Breast epithelium (tissue), 4 donors: Measurements from ENCODE around the gene ZNF429. TPM values are rescaled to one million over a fixed set of nuclear protein-coding genes. Genes with fewer than 3 reads are reported as not detected.
"Not testable (repeated sequence)": the region's sequence is repeated elsewhere in the genome, so short reads cannot be mapped to it uniquely, and the experiment has no call there.

Experiments used
- DNase-seq, 2 donors: peaks; one replicate each; pipeline ENCODE4 v3.0.0-alpha.2; 2019; ENCODE audit warnings: low spot score in 2 of 2
- H3K27ac ChIP-seq, 2 donors: fragments of 200-600 bp; sonication (generic) in 1 of 2; one replicate each; pipeline ENCODE4 v1.5.1; 2016 to 2019; ENCODE audit warnings: mild to moderate bottlenecking in 1 of 2
- H3K27me3 ChIP-seq, 2 donors: fragments of 200-600 bp; sonication (generic) in 1 of 2; one replicate each; pipeline versions ENCODE4 v1.5.1 to v1.6.0; 2017 to 2019; ENCODE audit warnings: control low read depth in 1 of 2, mild to moderate bottlenecking in 1 of 2
- H3K36me3 ChIP-seq: fragments of 200-600 bp; one replicate; pipeline ENCODE4 v1.5.1; 2019
- H3K4me1 ChIP-seq, 2 donors: fragments of 200-600 bp; sonication (generic); one replicate each; pipeline ENCODE4 v1.5.1; 2016 to 2019; ENCODE audit warnings: control low read depth in 1 of 2
- H3K4me3 ChIP-seq, 3 donors: fragments of 200-600 bp; sonication (generic); 1 replicate in 2 of 3; 2 replicates in 1 of 3; pipeline ENCODE4 v1.5.1; 2016 to 2019; ENCODE audit warnings: mild to moderate bottlenecking in 3 of 3, moderate library complexity in 2 of 3
- H3K9me3 ChIP-seq, 2 donors: fragments of 200-600 bp; sonication (generic) in 1 of 2; one replicate each; pipeline ENCODE4 v1.5.1; 2016 to 2019; ENCODE audit warnings: control low read depth in 1 of 2
- POLR2A ChIP-seq: fragments of 450-650 bp; IDR thresholded peaks from one replicate; pipeline ENCODE4 v1.6.1; 2016; ENCODE audit warnings: antibody characterized with exemption, mild to moderate bottlenecking, moderate library complexity
- POLR2AphosphoS5 ChIP-seq, 3 donors: sonication (generic); formaldehyde crosslinking; IDR thresholded peaks; one replicate each; pipeline ENCODE4 v1.6.1; 2017; ENCODE audit warnings: antibody characterized with exemption in 3 of 3
- intact Hi-C: fragments of 100-400 bp; cut with DNase I; formaldehyde crosslinking; loops from one replicate; pipeline ENCODE4 v1.15.1; 2023; ENCODE audit warnings: low total_unique reads
- total RNA-seq, 3 donors: library from RNA; depleted of rRNA; stranded (reverse); fragments of >200 nt; gene quantifications; one replicate each; pipeline ENCODE4 v1.1.0, GENCODE V29; 2016
- TF ChIP-seq, protein P1 (sequence below), 3 donors: fragments of 450-650 bp; IDR thresholded peaks; one replicate each; pipeline ENCODE4 v1.5.1; 2016 to 2017; ENCODE audit warnings: antibody characterized with exemption in 3 of 3, mild to moderate bottlenecking in 3 of 3, moderate library complexity in 3 of 3

ZNF429 gene
- total RNA-seq, 3 donors from 2014 or later = 12.8 to 35.4 (median 30.5) TPM

DNA sequence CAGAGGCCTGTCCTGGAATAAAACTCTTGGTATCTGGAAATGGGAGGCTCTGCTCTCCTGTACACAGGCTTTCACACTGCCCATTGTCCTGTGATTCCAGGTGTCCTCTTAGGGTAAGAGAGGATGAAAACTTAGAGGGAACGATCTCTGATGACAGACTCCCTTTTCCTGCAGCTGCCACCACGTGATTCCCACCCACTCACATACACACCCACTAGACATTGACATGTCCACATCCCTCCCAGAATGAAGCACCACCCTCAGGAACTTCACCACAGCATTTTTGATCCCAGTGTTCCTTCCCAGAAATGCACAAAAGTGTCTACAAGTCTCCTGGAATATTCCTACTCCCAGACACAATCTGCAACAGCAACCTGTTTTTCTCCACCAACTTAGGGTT is 8.2 kb downstream of the ZNF429 start:
- no peak for DNase-seq

DNA sequence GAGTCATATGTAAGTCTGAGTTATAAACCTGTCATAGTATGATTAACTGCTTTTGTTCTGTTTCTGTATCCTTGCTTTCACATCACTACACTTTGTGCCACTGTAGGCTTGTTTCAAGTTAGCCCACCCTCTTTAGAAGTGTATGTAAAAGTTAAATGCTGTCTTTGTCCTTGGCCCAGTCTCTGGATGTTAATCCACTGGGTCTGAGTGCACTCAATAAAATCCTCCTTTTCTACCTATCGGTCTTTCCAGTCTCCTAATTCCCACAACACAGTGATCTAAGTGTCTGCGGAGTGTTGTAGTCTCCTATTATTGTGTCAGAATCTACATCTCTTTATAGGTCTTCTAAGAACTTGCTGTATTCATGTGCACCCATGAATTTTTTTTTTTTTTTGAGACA is 14.1 kb downstream of the ZNF429 start:
- intact Hi-C loops = no loop called here
- TF ChIP-seq, protein P1, sequence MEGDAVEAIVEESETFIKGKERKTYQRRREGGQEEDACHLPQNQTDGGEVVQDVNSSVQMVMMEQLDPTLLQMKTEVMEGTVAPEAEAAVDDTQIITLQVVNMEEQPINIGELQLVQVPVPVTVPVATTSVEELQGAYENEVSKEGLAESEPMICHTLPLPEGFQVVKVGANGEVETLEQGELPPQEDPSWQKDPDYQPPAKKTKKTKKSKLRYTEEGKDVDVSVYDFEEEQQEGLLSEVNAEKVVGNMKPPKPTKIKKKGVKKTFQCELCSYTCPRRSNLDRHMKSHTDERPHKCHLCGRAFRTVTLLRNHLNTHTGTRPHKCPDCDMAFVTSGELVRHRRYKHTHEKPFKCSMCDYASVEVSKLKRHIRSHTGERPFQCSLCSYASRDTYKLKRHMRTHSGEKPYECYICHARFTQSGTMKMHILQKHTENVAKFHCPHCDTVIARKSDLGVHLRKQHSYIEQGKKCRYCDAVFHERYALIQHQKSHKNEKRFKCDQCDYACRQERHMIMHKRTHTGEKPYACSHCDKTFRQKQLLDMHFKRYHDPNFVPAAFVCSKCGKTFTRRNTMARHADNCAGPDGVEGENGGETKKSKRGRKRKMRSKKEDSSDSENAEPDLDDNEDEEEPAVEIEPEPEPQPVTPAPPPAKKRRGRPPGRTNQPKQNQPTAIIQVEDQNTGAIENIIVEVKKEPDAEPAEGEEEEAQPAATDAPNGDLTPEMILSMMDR (IDR thresholded peaks at IDR 0.05) = no peak
- no peak for TF ChIP-seq POLR2AphosphoS5 (IDR thresholded peaks at IDR 0.05)
- no peak for TF ChIP-seq POLR2A
- H3K9me3 ChIP-seq = peaks cover 34 to 86% of the 10 kb centered on the region in 2 donors

More for the DNA sequence above, 8.2 kb downstream of the ZNF429 start:
- H3K27me3 ChIP-seq = no peaks in the 10 kb centered on the region
- H3K9me3 ChIP-seq = peaks cover 10 to 31% of the 10 kb centered on the region in 2 donors
- intact Hi-C loops = no loop called here
- no peaks in the 10 kb centered on the region for H3K36me3 ChIP-seq
- no peaks in the 10 kb centered on the region for H3K4me1 ChIP-seq
- no peak for TF ChIP-seq POLR2A
- TF ChIP-seq POLR2AphosphoS5 (IDR thresholded peaks at IDR 0.05) = no peak
- TF ChIP-seq, protein P1 (IDR thresholded peaks at IDR 0.05) = no peak
- H3K27ac ChIP-seq = no peak overlapping the region
- no peak overlapping the region for H3K4me3 ChIP-seq

DNA sequence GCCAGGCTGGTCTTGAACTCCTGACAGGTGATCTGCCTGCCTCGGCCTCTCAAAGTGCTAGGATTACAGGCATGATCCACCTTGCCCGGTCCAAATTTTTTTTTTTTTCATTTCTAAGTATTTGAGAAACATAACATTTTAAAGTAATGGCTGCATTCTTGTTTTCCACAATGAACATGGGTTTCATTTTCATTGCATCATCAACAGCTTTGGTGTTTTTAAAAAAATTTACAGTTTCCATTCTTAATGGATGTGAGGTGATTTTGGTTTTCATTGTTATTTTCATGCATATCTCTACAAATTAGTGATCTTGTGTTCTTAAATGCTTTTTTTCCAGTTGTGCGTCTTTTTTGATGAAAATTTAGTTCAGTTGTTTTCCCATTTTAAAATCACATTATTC is 27.5 kb downstream of the ZNF429 start:
- Histone ChIP-seq H3K27me3 (no peaks in the 10 kb centered on the region), H3K4me3 (no peak overlapping the region), H3K9me3 (peaks cover 32 to 52% of the 10 kb centered on the region in 2 donors), H3K27ac (no peak overlapping the region), H3K36me3 (peaks cover 21% of the 10 kb centered on the region), H3K4me1 (no peaks in the 10 kb centered on the region)
- intact Hi-C loops = no loop called here
- DNase-seq = no peak
- TF ChIP-seq POLR2A (no peak), POLR2AphosphoS5 (IDR thresholded peaks at IDR 0.05) (no peak)
- TF ChIP-seq, protein P1 (IDR thresholded peaks at IDR 0.05) = no peak

More for the DNA sequence above, 14.1 kb downstream of the ZNF429 start:
- Histone ChIP-seq H3K4me1 (no peaks in the 10 kb centered on the region), H3K27ac (no peak overlapping the region), H3K4me3 (no peak overlapping the region), H3K36me3 (peaks cover 16% of the 10 kb centered on the region), H3K27me3 (no peaks in the 10 kb centered on the region)
- no peak for DNase-seq

DNA sequence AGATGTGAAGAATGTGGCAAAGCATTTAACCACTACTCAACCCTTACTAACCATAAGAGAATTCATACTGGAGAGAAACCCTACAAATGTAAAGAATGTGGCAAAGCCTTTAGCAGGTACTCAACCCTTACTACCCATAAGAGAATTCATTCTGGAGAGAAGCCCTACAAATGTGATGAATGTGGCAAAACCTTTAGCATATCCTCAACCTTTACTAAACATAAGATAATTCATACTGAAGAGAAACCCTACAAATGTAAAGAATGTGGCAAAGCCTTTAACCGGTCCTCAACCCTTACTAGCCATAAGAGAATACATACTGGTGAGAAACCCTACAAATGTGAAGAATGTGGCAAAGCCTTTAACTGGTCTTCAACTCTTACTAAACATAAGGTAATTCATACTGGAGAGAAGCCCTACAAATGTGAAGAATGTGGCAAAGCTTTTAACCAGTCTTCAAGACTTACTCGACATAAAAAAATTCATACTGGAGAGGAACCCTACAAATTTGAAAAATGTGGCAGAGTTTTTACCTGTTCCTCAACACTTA is 31.4 kb downstream of the ZNF429 start:
- intact Hi-C loops, H3K27ac ChIP-seq, H3K4me1 ChIP-seq, H3K27me3 ChIP-seq, DNase-seq, H3K4me3 ChIP-seq: not testable (repeated sequence)
- peaks cover 21% of the 10 kb centered on the region for H3K36me3 ChIP-seq
- H3K9me3 ChIP-seq = peaks cover 43 to 65% of the 10 kb centered on the region in 2 donors

DNA sequence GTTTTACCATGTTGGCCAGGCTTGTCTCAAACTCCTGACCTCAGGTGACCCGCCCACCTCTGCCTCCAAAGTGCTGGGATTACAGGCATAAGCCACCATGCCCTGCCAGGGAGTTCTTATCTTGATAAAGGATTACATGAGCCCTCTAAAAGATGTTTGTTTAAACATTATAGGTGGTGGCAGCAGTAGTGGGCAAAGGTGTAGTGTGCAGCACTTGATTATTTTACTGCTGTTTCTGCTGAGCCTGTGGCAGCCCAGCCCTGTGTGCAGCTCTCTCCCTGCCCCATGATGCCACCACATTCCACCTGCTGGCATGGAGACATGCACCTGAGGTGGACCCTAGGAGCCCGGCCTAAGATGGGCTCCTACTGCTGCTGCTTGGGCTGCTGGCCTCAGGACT is 54.0 kb downstream of the ZNF429 start:
- Histone ChIP-seq H3K4me1 (no peaks in the 10 kb centered on the region), H3K27ac (no peak overlapping the region), H3K36me3 (no peaks in the 10 kb centered on the region), H3K27me3 (no peaks in the 10 kb centered on the region), H3K4me3 (no peak overlapping the region), H3K9me3 (peaks cover 17 to 67% of the 10 kb centered on the region in 2 donors)
- TF ChIP-seq POLR2AphosphoS5 (IDR thresholded peaks at IDR 0.05) (no peak), POLR2A (no peak)
- TF ChIP-seq, protein P1 (IDR thresholded peaks at IDR 0.05) = no peak
- DNase-seq = no peak
- intact Hi-C loops = no loop called here

DNA sequence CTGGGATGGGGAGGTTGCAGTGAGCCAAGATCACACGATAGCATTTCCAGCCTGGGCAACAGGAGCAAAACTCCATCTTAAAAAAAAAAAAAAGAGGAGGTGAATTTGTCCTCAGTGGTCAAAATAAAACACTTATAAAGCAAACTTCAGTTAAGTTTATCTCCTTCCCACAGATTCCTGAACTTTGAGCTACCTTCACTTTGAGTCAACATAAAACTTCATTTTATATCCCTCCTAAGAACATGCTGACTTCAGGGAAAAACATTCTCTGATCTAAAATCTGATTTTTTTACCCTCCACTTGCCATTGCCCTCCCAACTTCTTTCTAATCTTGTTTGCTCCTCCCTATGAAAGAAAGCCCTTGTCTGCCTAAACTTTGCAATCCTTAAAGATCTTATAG is 59.0 kb downstream of the ZNF429 start:
- Histone ChIP-seq H3K36me3 (no peaks in the 10 kb centered on the region), H3K9me3 (peaks cover 8 to 24% of the 10 kb centered on the region in 2 donors), H3K27me3 (no peaks in the 10 kb centered on the region), H3K27ac (no peak overlapping the region), H3K4me3 (no peak overlapping the region), H3K4me1 (no peaks in the 10 kb centered on the region)
- intact Hi-C loops = no loop called here
- no peak for DNase-seq
- TF ChIP-seq, protein P1 (IDR thresholded peaks at IDR 0.05) = no peak
- no peak for TF ChIP-seq POLR2A
